GM12878 (cell line): ENCODE data around the gene DIP2C.

ENCODE experiments used
- CHD4 ChIP-seq: fragments of 200-600 bp; sonication (generic); IDR thresholded peaks from 2 replicates; pipeline ENCODE4 v1.6.1; 2016; ENCODE audit warnings: mild to moderate bottlenecking
- CTCF ChIP-seq, 3 experiments: IDR thresholded peaks in 2 of 3; conservative IDR thresholded peaks in 1 of 3; 2 replicates each; pipeline ENCODE4 v1.5.1; 2011; ENCODE audit warnings: low read depth in 3 of 3, low read length in 3 of 3, mild to moderate bottlenecking in 3 of 3, control low read depth in 2 of 3, moderate library complexity in 2 of 3, inconsistent platforms in 1 of 3, mixed read lengths in 1 of 3; ENCODE audit not compliant: control insufficient read depth in 2 of 3, insufficient read depth in 1 of 3; ENCODE audit errors: extremely low read depth in 1 of 3
- ETV6 ChIP-seq, 2 experiments: fragments of 450-650 bp in 1 of 2; IDR thresholded peaks in 1 of 2; conservative IDR thresholded peaks in 1 of 2; 2 replicates each; pipeline ENCODE4 v1.6.1; 2014; ENCODE audit warnings: antibody characterized with exemption in 1 of 2, borderline replicate concordance in 1 of 2, low read depth in 1 of 2, mild to moderate bottlenecking in 1 of 2, moderate library complexity in 1 of 2
- HDAC6 ChIP-seq: fragments of 200-600 bp; sonication (generic); IDR thresholded peaks from one replicate; pipeline ENCODE4 v1.8.0; 2017; ENCODE audit warnings: antibody characterized with exemption; ENCODE audit not compliant: unreplicated experiment
- MEF2B ChIP-seq: fragments of 450-650 bp; IDR thresholded peaks from 2 replicates; pipeline ENCODE4 v1.6.1; 2018; ENCODE audit warnings: mild to moderate bottlenecking, moderate library complexity; ENCODE audit not compliant: partially characterized antibody, poor library complexity, severe bottlenecking
- POLR2A ChIP-seq: IDR thresholded peaks from 2 replicates; pipeline ENCODE4 v1.6.1; 2011; ENCODE audit warnings: low read depth, mild to moderate bottlenecking, low read length
- ZSCAN29 ChIP-seq: fragments of 450-650 bp; IDR thresholded peaks from 2 replicates; pipeline ENCODE4 v1.6.1; 2017; ENCODE audit warnings: mild to moderate bottlenecking, moderate library complexity
- TF ChIP-seq, protein P1 (sequence below): IDR thresholded peaks from 2 replicates; pipeline ENCODE4 v1.6.1; 2011; ENCODE audit warnings: low read depth, low read length, improper control_type of control experiment, borderline replicate concordance

DNA sequence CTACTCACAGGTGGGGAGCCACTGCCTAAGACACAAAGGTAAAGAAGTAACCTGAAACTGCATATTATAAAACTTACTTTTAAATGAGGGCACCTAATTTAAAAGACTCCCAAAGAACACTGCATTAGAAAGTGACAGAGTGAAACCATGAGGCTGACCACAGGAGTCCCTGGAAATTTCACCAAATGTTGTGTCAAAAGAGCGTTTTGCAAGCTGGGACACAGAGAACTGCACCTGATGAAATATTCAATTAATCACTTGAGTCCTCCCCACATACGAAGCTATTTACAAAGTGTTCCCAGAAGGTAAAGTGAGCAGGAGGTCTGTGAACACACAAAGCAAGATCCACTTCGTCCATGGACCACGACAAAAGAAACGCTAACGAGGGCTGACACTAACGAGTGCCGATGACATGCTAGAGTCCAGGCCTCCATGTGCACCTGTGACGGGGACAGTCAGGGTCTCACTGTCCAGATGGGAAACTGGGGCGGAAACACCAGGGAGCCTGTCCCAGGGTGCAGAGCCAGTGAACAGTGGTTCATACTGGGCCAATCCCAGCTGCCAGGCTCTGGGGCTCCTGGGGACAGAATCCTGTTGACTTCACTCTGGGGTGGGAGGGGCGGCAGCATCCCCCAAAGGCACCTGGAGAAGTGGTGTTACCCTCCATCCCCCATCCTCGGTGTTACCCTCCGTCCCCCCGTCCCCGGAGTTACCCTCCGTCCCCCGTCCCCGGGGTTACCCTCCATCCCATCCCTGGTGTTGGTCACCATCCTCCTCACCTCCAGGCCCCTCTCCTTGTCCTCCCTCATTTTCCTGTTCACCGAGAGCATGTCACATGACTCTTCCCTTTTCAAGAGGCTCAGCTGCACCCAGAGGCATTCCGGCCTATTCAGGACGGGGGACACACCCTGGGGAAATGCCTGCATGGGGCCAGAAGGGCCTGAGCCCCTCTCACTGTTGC lies 63.4 kb downstream of the DIP2C start:
- TF ChIP-seq CTCF (IDR thresholded peaks at IDR 0.05 in 2 of 3, conservative IDR thresholded peaks at IDR 0.05 in 1 of 3; ENCODE audit: control insufficient read depth in 2 of 3, extremely low read depth in 1 of 3, insufficient read depth in 1 of 3, low read depth in 3 of 3, low read length in 3 of 3) = no peak
- TF ChIP-seq, protein P1, sequence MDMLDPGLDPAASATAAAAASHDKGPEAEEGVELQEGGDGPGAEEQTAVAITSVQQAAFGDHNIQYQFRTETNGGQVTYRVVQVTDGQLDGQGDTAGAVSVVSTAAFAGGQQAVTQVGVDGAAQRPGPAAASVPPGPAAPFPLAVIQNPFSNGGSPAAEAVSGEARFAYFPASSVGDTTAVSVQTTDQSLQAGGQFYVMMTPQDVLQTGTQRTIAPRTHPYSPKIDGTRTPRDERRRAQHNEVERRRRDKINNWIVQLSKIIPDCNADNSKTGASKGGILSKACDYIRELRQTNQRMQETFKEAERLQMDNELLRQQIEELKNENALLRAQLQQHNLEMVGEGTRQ = no peak
- TF ChIP-seq ETV6 (conservative IDR thresholded peaks at IDR 0.05 in 1 of 2, IDR thresholded peaks at IDR 0.05 in 1 of 2; ENCODE audit: borderline replicate concordance in 1 of 2, low read depth in 1 of 2) = no peak
- TF ChIP-seq MEF2B = no peak
- no peak for TF ChIP-seq CHD4
- TF ChIP-seq HDAC6 = no peak
- TF ChIP-seq POLR2A = no peak
- TF ChIP-seq ZSCAN29 = no peak
